ENCODE data around the gene ANKRD49.

ANKRD49 gene, protein sequence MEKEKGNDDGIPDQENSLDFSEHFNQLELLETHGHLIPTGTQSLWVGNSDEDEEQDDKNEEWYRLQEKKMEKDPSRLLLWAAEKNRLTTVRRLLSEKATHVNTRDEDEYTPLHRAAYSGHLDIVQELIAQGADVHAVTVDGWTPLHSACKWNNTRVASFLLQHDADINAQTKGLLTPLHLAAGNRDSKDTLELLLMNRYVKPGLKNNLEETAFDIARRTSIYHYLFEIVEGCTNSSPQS

GRCh38 chr11:94493281-94494125 is at the start of gene ANKRD49, which contains the start of gene MRE11:
ANKRD49 (plus strand) TSS chr11:94493984; CDS start chr11:94496694, 2,710 bp downstream.
MRE11 (minus strand) TSS chr11:94493844; CDS start chr11:94492801, 1,043 bp downstream.
- peak; percentile 92 for DNase-seq (ENCODE audit: extremely low spot score)
- CTCF ChIA-PET = no interaction called here
- TF ChIP-seq, protein P1, sequence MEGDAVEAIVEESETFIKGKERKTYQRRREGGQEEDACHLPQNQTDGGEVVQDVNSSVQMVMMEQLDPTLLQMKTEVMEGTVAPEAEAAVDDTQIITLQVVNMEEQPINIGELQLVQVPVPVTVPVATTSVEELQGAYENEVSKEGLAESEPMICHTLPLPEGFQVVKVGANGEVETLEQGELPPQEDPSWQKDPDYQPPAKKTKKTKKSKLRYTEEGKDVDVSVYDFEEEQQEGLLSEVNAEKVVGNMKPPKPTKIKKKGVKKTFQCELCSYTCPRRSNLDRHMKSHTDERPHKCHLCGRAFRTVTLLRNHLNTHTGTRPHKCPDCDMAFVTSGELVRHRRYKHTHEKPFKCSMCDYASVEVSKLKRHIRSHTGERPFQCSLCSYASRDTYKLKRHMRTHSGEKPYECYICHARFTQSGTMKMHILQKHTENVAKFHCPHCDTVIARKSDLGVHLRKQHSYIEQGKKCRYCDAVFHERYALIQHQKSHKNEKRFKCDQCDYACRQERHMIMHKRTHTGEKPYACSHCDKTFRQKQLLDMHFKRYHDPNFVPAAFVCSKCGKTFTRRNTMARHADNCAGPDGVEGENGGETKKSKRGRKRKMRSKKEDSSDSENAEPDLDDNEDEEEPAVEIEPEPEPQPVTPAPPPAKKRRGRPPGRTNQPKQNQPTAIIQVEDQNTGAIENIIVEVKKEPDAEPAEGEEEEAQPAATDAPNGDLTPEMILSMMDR (IDR thresholded peaks at IDR 0.05; ENCODE audit: control extremely low read depth, extremely low read depth, low read depth, missing control alignments) = no peak
- POLR2A ChIA-PET = interaction anchor here (0.5 to 0.6 kb wide), 2 partner anchors 844 to 1296 kb away, joined by 3 read pairs; partner anchors contain the start of gene FAM76B

GRCh38 chr11:94445641-94446040 is 48.1 kb upstream of the ANKRD49 start:
- ChIA-PET CTCF (interaction anchor here (1.2 to 2.7 kb wide), 4 partner anchors 9 to 52 kb away, joined by 3 to 7 read pairs (median 4); no protein-coding TSS in a partner anchor), POLR2A (no interaction called here)
- TF ChIP-seq, protein P1 (IDR thresholded peaks at IDR 0.05; ENCODE audit: control extremely low read depth, extremely low read depth, low read depth, missing control alignments) = no peak
- no peak for DNase-seq (ENCODE audit: extremely low spot score)

DNA sequence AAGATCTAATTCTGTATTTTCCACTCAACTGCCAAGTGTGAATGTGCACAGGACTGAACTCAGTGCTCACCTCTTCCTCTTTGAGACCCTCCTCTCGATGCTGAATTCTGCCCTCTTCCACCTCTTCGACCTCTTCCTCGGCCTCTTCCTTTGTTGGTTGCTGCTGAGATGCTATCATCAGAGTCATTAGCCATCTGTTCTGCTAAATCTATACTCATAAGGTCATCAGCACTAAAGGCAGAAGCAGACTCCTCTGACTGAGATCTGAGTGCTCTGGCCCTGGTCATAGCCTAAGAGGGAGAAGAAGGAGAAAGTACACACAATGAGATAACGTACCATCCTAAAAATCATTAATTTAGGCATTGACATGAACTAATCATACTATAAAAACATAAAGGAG is 46.6 kb upstream of the ANKRD49 start:
- TF ChIP-seq, protein P1 (IDR thresholded peaks at IDR 0.05; ENCODE audit: control extremely low read depth, extremely low read depth, low read depth, missing control alignments) = no peak
- ChIA-PET CTCF (no interaction called here), POLR2A (no interaction called here)
- DNase-seq (ENCODE audit: extremely low spot score) = no peak

- no peak for DNase-seq (ENCODE audit: extremely low spot score)
- TF ChIP-seq, protein P1 (IDR thresholded peaks at IDR 0.05; ENCODE audit: control extremely low read depth, extremely low read depth, low read depth, missing control alignments) = no peak
- CTCF ChIA-PET = interaction anchor here (0.9 to 2.3 kb wide), 3 partner anchors 11 to 71 kb away, joined by 3 to 6 read pairs (median 4); no protein-coding TSS in a partner anchor
- POLR2A ChIA-PET = no interaction called here
Measured at GRCh38 chr11:94449029-94449428, 44.8 kb upstream of the ANKRD49 start.

GRCh38 chr11:94449437-94449836 is 44.3 kb upstream of the ANKRD49 start:
- TF ChIP-seq, protein P1 (IDR thresholded peaks at IDR 0.05; ENCODE audit: control extremely low read depth, extremely low read depth, low read depth, missing control alignments) = no peak
- CTCF ChIA-PET = interaction anchor here (0.9 to 2.3 kb wide), 3 partner anchors 11 to 71 kb away, joined by 3 to 6 read pairs (median 4); no protein-coding TSS in a partner anchor
- DNase-seq (ENCODE audit: extremely low spot score) = no peak
- POLR2A ChIA-PET = no interaction called here

DNA sequence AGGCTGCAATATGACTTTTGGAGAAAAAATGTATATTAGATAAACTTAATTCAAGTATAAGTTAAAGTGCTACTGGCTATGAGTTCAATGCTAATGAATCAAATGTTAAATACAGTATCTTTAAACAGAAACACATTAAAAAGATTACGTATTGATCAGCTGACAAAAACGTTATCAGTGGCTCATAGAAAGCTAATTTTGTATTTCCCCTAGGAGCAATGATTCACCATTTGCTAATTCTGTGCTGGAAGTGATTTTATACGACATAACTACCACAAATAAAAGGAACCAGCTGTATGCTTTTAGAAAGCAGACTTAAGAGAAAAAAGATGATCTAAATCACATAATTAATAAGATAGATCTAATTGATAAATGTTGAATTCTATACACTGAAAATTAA is 43.7 kb upstream of the ANKRD49 start:
- TF ChIP-seq, protein P1 (IDR thresholded peaks at IDR 0.05; ENCODE audit: control extremely low read depth, extremely low read depth, low read depth, missing control alignments) = no peak
- ChIA-PET POLR2A (no interaction called here), CTCF (interaction anchor here (1.0 to 2.3 kb wide), 5 partner anchors 10 to 1893 kb away, joined by 3 to 6 read pairs (median 3); partner anchors contain the start of gene MAML2)
- no peak for DNase-seq (ENCODE audit: extremely low spot score)
